ENCODE measurements around the gene FOLR2. TPM values are rescaled to one million over a fixed set of nuclear protein-coding genes. Genes with fewer than 3 reads are reported as not detected.

FOLR2 gene
- total and polyA plus RNA-seq, 2 of the 8 experiments (the other 6 are each of a cell fraction or from before 2014, with no cell fraction given): not detected

- Histone ChIP-seq H3K18ac (ENCODE audit: extremely low read depth, low read length) (no peak overlapping the region), H3K9me3 (ENCODE audit: insufficient read depth in 2 of 2, low read depth in 1 of 2, low read length in 1 of 2) (no peaks in the 10 kb centered on the region), H4K91ac (replicated peaks; ENCODE audit: insufficient read length, low read length) (no peak overlapping the region), H3K79me1 (ENCODE audit: low read depth, low read length) (peaks cover 3% of the 10 kb centered on the region), H2AK5ac (ENCODE audit: low read depth, low read length) (no peak overlapping the region), H4K20me1 (replicated peaks in 1 of 2; ENCODE audit: control insufficient read depth in 1 of 2, insufficient read depth in 2 of 2, low read length in 2 of 2) (peaks cover 16 to 17% of the 10 kb centered on the region in 2 experiments), H4K5ac (ENCODE audit: insufficient read length, low read depth, low read length) (no peak overlapping the region), H2BK20ac (ENCODE audit: low read length) (no peak overlapping the region), H3K4me3 (ENCODE audit: extremely low read depth in 1 of 4, insufficient read depth in 2 of 4, low read depth in 3 of 4, low read length in 4 of 4) (no peak overlapping the region), H3K79me2 (ENCODE audit: control insufficient read depth in 1 of 2, insufficient read depth in 2 of 2, low read length in 2 of 2) (no peaks in the 10 kb centered on the region), H4K8ac (ENCODE audit: extremely low read depth, insufficient read depth, low read length) (no peak overlapping the region), H3K56ac (replicated peaks; ENCODE audit: insufficient read length, low read depth, low read length) (no peak overlapping the region), H2BK120ac (replicated peaks; ENCODE audit: low read depth, low read length) (no peak overlapping the region), H3K4ac (replicated peaks; ENCODE audit: insufficient read length, low read depth, low read length) (no peak overlapping the region), H3K4me1 (replicated peaks in 1 of 4; ENCODE audit: control insufficient read depth in 3 of 4, insufficient read depth in 4 of 4, low read length in 3 of 4) (peaks cover 0 to 3% (median 2%) of the 10 kb centered on the region in 4 experiments; a peak in 5 of 7 replicates), H3K4me2 (ENCODE audit: insufficient read depth in 1 of 2, low read depth in 2 of 2, low read length in 2 of 2) (no peak overlapping the region), H2BK15ac (ENCODE audit: low read length) (no peak overlapping the region), H3K23me2 (ENCODE audit: low read depth, low read length) (peaks cover 1% of the 10 kb centered on the region; the same call in 1 of the 2 replicates), H2AFZ (ENCODE audit: low read length) (no peak overlapping the region), H2BK5ac (ENCODE audit: low read depth, low read length) (no peak overlapping the region), H3K23ac (ENCODE audit: insufficient read length) (no peak overlapping the region), H3K27me3 (replicated peaks in 1 of 4; ENCODE audit: control insufficient read depth in 3 of 4, extremely low read depth in 1 of 4, insufficient read depth in 3 of 4, low read length in 3 of 4) (no peaks in the 10 kb centered on the region), H3K14ac (ENCODE audit: insufficient read length) (no peak overlapping the region), H2BK12ac (ENCODE audit: low read depth, low read length) (no peak overlapping the region), H3K27ac (ENCODE audit: low read depth, low read length) (no peak overlapping the region), H3K36me3 (ENCODE audit: control insufficient read depth in 2 of 4, insufficient read depth in 4 of 4, low read length in 3 of 4) (peaks cover 29 to 71% (median 66%) of the 10 kb centered on the region in 4 experiments), H3K9ac (replicated peaks in 1 of 4; ENCODE audit: extremely low read depth in 1 of 4, low read depth in 3 of 4, low read length in 3 of 4) (no peak overlapping the region)
- peak in 1 of 2 experiments; percentile 34 for DNase-seq (ENCODE audit: low read depth in 1 of 2, low spot score in 2 of 2)
- no peak for TF ChIP-seq KDM4A (IDR thresholded peaks at IDR 0.05; ENCODE audit: low read depth, low read length, severe bottlenecking)
- ChIA-PET CTCF (ENCODE audit: partially characterized antibody) (no interaction called here), POLR2A (ENCODE audit: partially characterized antibody) (interaction anchor here (1.3 kb wide), 1 partner anchor 9 kb away, joined by 3 read pairs; no protein-coding TSS in a partner anchor)
- WGBS, 2 experiments (ENCODE audit: extremely low coverage in 1 of 2, insufficient coverage in 1 of 2, insufficient read length in 1 of 2, insufficient replicate concordance in 2 of 2, low coverage in 1 of 2, low lambda C conversion rate in 2 of 2, missing lambda C conversion rate in 1 of 2): 93% methylated on average over 18 of the region's 18 CpGs; no CpG with 5 or more reads in 1 of the 2 experiments
- no peak for FAIRE-seq
These were observed 15.9 kb downstream of the FOLR2 start for GRCh38 chr11:72232260-72233055.

Data from H1 (cell line).